Right atrium auricular region (tissue), 2 donors: Measurements from ENCODE around the gene TCF7L2. TPM values are rescaled to one million over a fixed set of nuclear protein-coding genes. Genes with fewer than 3 reads are reported as not detected.

Experiments
- DNase-seq: peaks from one replicate; pipeline ENCODE4 v3.0.0-alpha.2; 2019; ENCODE audit warnings: low spot score
- H3K27ac ChIP-seq, 2 donors: fragments of 200-600 bp; sonication (generic); 1 replicate in 1 of 2; 2 replicates in 1 of 2; pipeline ENCODE4 v1.5.1; 2016 to 2019
- H3K27me3 ChIP-seq, 2 donors: fragments of 200-600 bp; sonication (generic); one replicate each; pipeline versions ENCODE4 v1.5.1 to v1.6.0; 2017 to 2019
- H3K36me3 ChIP-seq: fragments of 200-600 bp; sonication (generic); one replicate; pipeline ENCODE4 v1.5.1; 2016
- H3K4me1 ChIP-seq, 2 donors: fragments of 200-600 bp; sonication (generic); one replicate each; pipeline versions ENCODE4 v1.5.1 to v1.6.0; 2017 to 2019
- H3K4me3 ChIP-seq, 2 donors: fragments of 200-600 bp; sonication (generic); 1 replicate in 1 of 2; 2 replicates in 1 of 2; pipeline ENCODE4 v1.5.1; 2017 to 2019; ENCODE audit warnings: mild to moderate bottlenecking in 1 of 2, moderate library complexity in 1 of 2
- H3K9me3 ChIP-seq, 2 donors: fragments of 200-600 bp; sonication (generic); one replicate each; pipeline ENCODE4 v1.5.1; 2019
- CTCF ChIP-seq, 2 donors: fragments of 200-600 bp; sonication (generic); IDR thresholded peaks; one replicate each; pipeline ENCODE4 v1.5.1; 2019; ENCODE audit warnings: antibody characterized with exemption in 2 of 2
- total RNA-seq, 2 donors: library from RNA; depleted of rRNA; stranded (reverse); fragments of >200 nt; gene quantifications; one replicate each; pipeline ENCODE4 v1.1.0, GENCODE V29; 2016

TCF7L2 gene
- total RNA-seq, 2 donors from 2014 or later = 8.5 to 11.3 TPM

DNA sequence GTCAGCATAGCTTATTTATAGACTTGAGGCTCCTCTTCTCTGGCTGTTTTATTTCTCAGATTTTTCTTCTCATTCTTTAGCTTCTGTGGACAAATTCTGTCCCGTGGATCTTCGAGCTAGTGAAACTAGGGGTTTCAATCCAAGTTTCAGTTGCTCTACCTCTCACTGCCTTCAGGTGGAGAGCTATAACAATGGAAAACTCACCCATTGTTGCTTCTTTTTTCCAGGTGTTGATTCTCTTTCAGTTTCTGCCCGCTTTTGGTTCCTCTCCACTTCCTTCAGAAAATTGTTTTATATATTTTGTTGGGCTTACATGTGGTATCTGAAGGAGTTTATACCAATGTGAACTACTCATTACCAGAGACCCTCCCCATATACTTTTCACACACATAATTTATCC lies 266.1 kb downstream of the TCF7L2 start:
- TF ChIP-seq CTCF (IDR thresholded peaks at IDR 0.05) = no peak
- Histone ChIP-seq H3K9me3 (peaks cover 0 to 6% of the 10 kb centered on the region in 2 donors), H3K4me3 (no peak overlapping the region), H3K4me1 (no peaks in the 10 kb centered on the region), H3K27ac (no peak overlapping the region), H3K36me3 (no peaks in the 10 kb centered on the region), H3K27me3 (no peaks in the 10 kb centered on the region)
- no peak for DNase-seq
